ENCODE results near the gene PTP4A2. TPM values are rescaled to one million over a fixed set of nuclear protein-coding genes. Genes with fewer than 3 reads are reported as not detected.

Gene PTP4A2
- polyA plus RNA-seq, 1 experiment, result 239 TPM

GRCh38 chr1:31923901-31924535 lies 14.2 kb downstream of the PTP4A2 start:
- no peak for DNase-seq (ENCODE audit: low read depth)
- Histone ChIP-seq H3K27me3 (ENCODE audit: control insufficient read depth, insufficient read depth, low read length) (no peaks in the 10 kb centered on the region), H3K4me3 (ENCODE audit: low read depth, low read length) (no peak overlapping the region), H3K36me3 (ENCODE audit: control insufficient read depth, insufficient read depth, low read length) (no peaks in the 10 kb centered on the region; the same call in 1 of the 2 replicates)
- TF ChIP-seq, protein P1, sequence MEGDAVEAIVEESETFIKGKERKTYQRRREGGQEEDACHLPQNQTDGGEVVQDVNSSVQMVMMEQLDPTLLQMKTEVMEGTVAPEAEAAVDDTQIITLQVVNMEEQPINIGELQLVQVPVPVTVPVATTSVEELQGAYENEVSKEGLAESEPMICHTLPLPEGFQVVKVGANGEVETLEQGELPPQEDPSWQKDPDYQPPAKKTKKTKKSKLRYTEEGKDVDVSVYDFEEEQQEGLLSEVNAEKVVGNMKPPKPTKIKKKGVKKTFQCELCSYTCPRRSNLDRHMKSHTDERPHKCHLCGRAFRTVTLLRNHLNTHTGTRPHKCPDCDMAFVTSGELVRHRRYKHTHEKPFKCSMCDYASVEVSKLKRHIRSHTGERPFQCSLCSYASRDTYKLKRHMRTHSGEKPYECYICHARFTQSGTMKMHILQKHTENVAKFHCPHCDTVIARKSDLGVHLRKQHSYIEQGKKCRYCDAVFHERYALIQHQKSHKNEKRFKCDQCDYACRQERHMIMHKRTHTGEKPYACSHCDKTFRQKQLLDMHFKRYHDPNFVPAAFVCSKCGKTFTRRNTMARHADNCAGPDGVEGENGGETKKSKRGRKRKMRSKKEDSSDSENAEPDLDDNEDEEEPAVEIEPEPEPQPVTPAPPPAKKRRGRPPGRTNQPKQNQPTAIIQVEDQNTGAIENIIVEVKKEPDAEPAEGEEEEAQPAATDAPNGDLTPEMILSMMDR (IDR thresholded peaks at IDR 0.05; ENCODE audit: insufficient read depth, low read depth, low read length), result no peak
- CTCF ChIA-PET, result interaction anchor here (0.6 to 1.5 kb wide), 2 partner anchors 9 to 31 kb away, joined by 3 to 4 read pairs; no protein-coding TSS in a partner anchor
- POLR2A ChIA-PET, result no interaction called here

GRCh38 chr1:31920956-31921355 lies 17.2 kb downstream of the PTP4A2 start:
- CTCF ChIA-PET, result no interaction called here
- H3K36me3 ChIP-seq (ENCODE audit: control insufficient read depth, insufficient read depth, low read length), result no peaks in the 10 kb centered on the region; the same call in 1 of the 2 replicates
- no peak for DNase-seq (ENCODE audit: low read depth)
- POLR2A ChIA-PET, result no interaction called here
- no peaks in the 10 kb centered on the region for H3K27me3 ChIP-seq (ENCODE audit: control insufficient read depth, insufficient read depth, low read length)
- H3K4me3 ChIP-seq (ENCODE audit: low read depth, low read length), result no peak overlapping the region
- TF ChIP-seq, protein P1 (IDR thresholded peaks at IDR 0.05; ENCODE audit: insufficient read depth, low read depth, low read length), result no peak

DNA sequence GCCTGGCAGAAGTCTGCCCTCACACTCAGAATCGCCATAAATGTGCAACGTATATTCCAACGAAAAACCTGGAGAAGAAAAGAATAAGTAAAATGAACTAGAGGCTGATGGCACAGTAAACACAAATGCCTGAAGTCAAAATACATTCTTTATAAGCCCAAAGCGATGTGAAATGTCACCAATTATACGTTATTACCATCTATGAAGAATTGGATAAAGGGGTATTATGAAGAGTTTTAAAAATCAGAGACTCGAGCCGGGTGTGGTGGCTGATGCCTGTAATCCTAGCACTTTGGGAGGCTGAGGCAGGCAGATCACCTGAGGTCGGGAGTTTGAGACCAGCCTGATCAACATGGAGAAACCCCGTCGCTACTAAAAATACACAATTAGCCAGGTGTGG lies 18.6 kb downstream of the PTP4A2 start:
- no peak for DNase-seq (ENCODE audit: low read depth)
- Histone ChIP-seq H3K36me3 (ENCODE audit: control insufficient read depth, insufficient read depth, low read length) (peaks cover 1% of the 10 kb centered on the region), H3K4me3 (ENCODE audit: low read depth, low read length) (no peak overlapping the region), H3K27me3 (ENCODE audit: control insufficient read depth, insufficient read depth, low read length) (no peaks in the 10 kb centered on the region)
- POLR2A ChIA-PET, result no interaction called here
- TF ChIP-seq, protein P1 (IDR thresholded peaks at IDR 0.05; ENCODE audit: insufficient read depth, low read depth, low read length), result no peak
- CTCF ChIA-PET, result no interaction called here

- no peak for DNase-seq (ENCODE audit: low read depth)
- CTCF ChIA-PET, result interaction anchor here (1.1 kb wide), 1 partner anchor 10 kb away, joined by 3 read pairs; no protein-coding TSS in a partner anchor
- POLR2A ChIA-PET, result no interaction called here
- TF ChIP-seq, protein P1 (IDR thresholded peaks at IDR 0.05; ENCODE audit: insufficient read depth, low read depth, low read length), result no peak
- Histone ChIP-seq H3K27me3 (ENCODE audit: control insufficient read depth, insufficient read depth, low read length) (no peaks in the 10 kb centered on the region), H3K36me3 (ENCODE audit: control insufficient read depth, insufficient read depth, low read length) (peaks cover 3% of the 10 kb centered on the region), H3K4me3 (ENCODE audit: low read depth, low read length) (no peak overlapping the region)
Measured at GRCh38 chr1:31915438-31915837, 22.7 kb downstream of the PTP4A2 start.

GRCh38 chr1:31913968-31914367 lies 24.2 kb downstream of the PTP4A2 start:
- ChIA-PET CTCF (interaction anchor here (0.8 kb wide), 1 partner anchor 30 kb away, joined by 3 read pairs; no protein-coding TSS in a partner anchor), POLR2A (no interaction called here)
- no peak overlapping the region for H3K4me3 ChIP-seq (ENCODE audit: low read depth, low read length)
- peaks cover 4% of the 10 kb centered on the region for H3K36me3 ChIP-seq (ENCODE audit: control insufficient read depth, insufficient read depth, low read length)
- H3K27me3 ChIP-seq (ENCODE audit: control insufficient read depth, insufficient read depth, low read length), result no peaks in the 10 kb centered on the region
- TF ChIP-seq, protein P1 (IDR thresholded peaks at IDR 0.05; ENCODE audit: insufficient read depth, low read depth, low read length), result no peak
- no peak for DNase-seq (ENCODE audit: low read depth)
